Mesothelial cell of epicardium (in vitro differentiated cells): ENCODE results near the gene DOCK10. TPM values are rescaled to one million over a fixed set of nuclear protein-coding genes. Genes with fewer than 3 reads are reported as not detected.

Experiments used
- DNase-seq, 2 experiments: peaks; one replicate each; pipeline ENCODE4 v3.0.0; 2021; ENCODE audit warnings: low spot score in 2 of 2; ENCODE audit not compliant: unreplicated experiment in 2 of 2
- H3K27ac Mint-ChIP-seq: 2 replicates; pipeline ENCODE4 v1.8.0; 2021; ENCODE audit warnings: mixed read lengths
- H3K27me3 Mint-ChIP-seq: 2 replicates; pipeline ENCODE4 v1.8.0; 2021; ENCODE audit warnings: low read depth, mixed read lengths
- H3K36me3 Mint-ChIP-seq: 2 replicates; pipeline ENCODE4 v1.8.0; 2021; ENCODE audit warnings: mixed read lengths
- H3K4me1 Mint-ChIP-seq: 2 replicates; pipeline ENCODE4 v1.8.0; 2021; ENCODE audit warnings: mixed read lengths
- H3K4me3 Mint-ChIP-seq: 2 replicates; pipeline ENCODE4 v1.8.0; 2021; ENCODE audit warnings: mild to moderate bottlenecking, moderate library complexity, mixed read lengths
- H3K9me3 Mint-ChIP-seq: 2 replicates; pipeline ENCODE4 v1.8.0; 2021; ENCODE audit warnings: mixed read lengths
- CTCF ChIP-seq: fragments of 200-600 bp; sonication (generic); IDR thresholded peaks from one replicate; pipeline ENCODE4 v1.5.0; 2021; ENCODE audit warnings: antibody characterized with exemption; ENCODE audit not compliant: unreplicated experiment
- total RNA-seq: library from RNA; stranded (reverse); gene quantifications from 3 replicates; pipeline ENCODE4 v1.2.1, GENCODE V29; 2021

Gene DOCK10
- total RNA-seq, 1 donor from 2014 or later, result 2.4 TPM

GRCh38 chr2:224881846-224882245, 160.4 kb downstream of the DOCK10 start:
- H3K27ac Mint-ChIP-seq, result no peak overlapping the region
- peaks cover 5% of the 10 kb centered on the region for H3K9me3 Mint-ChIP-seq
- H3K4me1 Mint-ChIP-seq, result peaks cover 3% of the 10 kb centered on the region
- TF ChIP-seq CTCF, result no peak
- peaks cover 7% of the 10 kb centered on the region for H3K27me3 Mint-ChIP-seq
- H3K4me3 Mint-ChIP-seq, result no peak overlapping the region
- no peak for DNase-seq
- H3K36me3 Mint-ChIP-seq, result no peaks in the 10 kb centered on the region

GRCh38 chr2:224876522-224876921, 165.7 kb downstream of the DOCK10 start:
- Mint-ChIP-seq H3K4me1 (no peaks in the 10 kb centered on the region), H3K27ac (no peak overlapping the region), H3K27me3 (peaks cover 9% of the 10 kb centered on the region), H3K36me3 (no peaks in the 10 kb centered on the region), H3K9me3 (peaks cover 8% of the 10 kb centered on the region), H3K4me3 (no peak overlapping the region)
- DNase-seq, result no peak
- TF ChIP-seq CTCF, result no peak

GRCh38 chr2:224875841-224876240, 166.4 kb downstream of the DOCK10 start:
- Mint-ChIP-seq H3K4me1 (no peaks in the 10 kb centered on the region), H3K27me3 (peaks cover 9% of the 10 kb centered on the region), H3K36me3 (no peaks in the 10 kb centered on the region), H3K27ac (no peak overlapping the region), H3K4me3 (no peak overlapping the region), H3K9me3 (peaks cover 13% of the 10 kb centered on the region)
- TF ChIP-seq CTCF, result no peak
- DNase-seq, result no peak

- H3K27ac Mint-ChIP-seq, result no peak overlapping the region
- H3K27me3 Mint-ChIP-seq, result peaks cover 6% of the 10 kb centered on the region
- no peaks in the 10 kb centered on the region for H3K4me1 Mint-ChIP-seq
- H3K9me3 Mint-ChIP-seq, result peaks cover 13% of the 10 kb centered on the region
- no peak for DNase-seq
- no peak overlapping the region for H3K4me3 Mint-ChIP-seq
- H3K36me3 Mint-ChIP-seq, result no peaks in the 10 kb centered on the region
- TF ChIP-seq CTCF, result no peak
Observed at GRCh38 chr2:224875153-224875552, 167.1 kb downstream of the DOCK10 start.

GRCh38 chr2:224871813-224872212, 170.5 kb downstream of the DOCK10 start:
- Mint-ChIP-seq H3K36me3 (no peaks in the 10 kb centered on the region), H3K9me3 (peaks cover 8% of the 10 kb centered on the region), H3K27me3 (peaks cover 2% of the 10 kb centered on the region), H3K27ac (no peak overlapping the region), H3K4me1 (no peaks in the 10 kb centered on the region), H3K4me3 (no peak overlapping the region)
- TF ChIP-seq CTCF, result no peak
- no peak for DNase-seq

- no peak overlapping the region for H3K27ac Mint-ChIP-seq
- H3K27me3 Mint-ChIP-seq, result no peaks in the 10 kb centered on the region
Observed at GRCh38 chr2:224870341-224870740, 171.9 kb downstream of the DOCK10 start.

More at GRCh38 chr2:224870341-224870740, 171.9 kb downstream of the DOCK10 start:
- Mint-ChIP-seq H3K4me3 (no peak overlapping the region), H3K4me1 (peaks cover 3% of the 10 kb centered on the region), H3K9me3 (peaks cover 8% of the 10 kb centered on the region), H3K36me3 (no peaks in the 10 kb centered on the region)
- DNase-seq, result no peak
- TF ChIP-seq CTCF, result no peak
